T-cell (primary cell): ENCODE data around the gene RUBCN. TPM values are rescaled to one million over a fixed set of nuclear protein-coding genes. Genes with fewer than 3 reads are reported as not detected.
"Not testable (repeated sequence)": the region's sequence is repeated elsewhere in the genome, so short reads cannot be mapped to it uniquely, and the experiment has no call there.

Source experiments
- ATAC-seq, 4 experiments: fragments of 200-7000 bp in 3 of 4; fragments of 150-1000 bp in 1 of 4; cut with Tn5 transposase; replicated peaks in 1 of 4; 1 replicate in 3 of 4; 2 replicates in 1 of 4; pipeline ENCODE4 v1.10.0; 2021; ENCODE audit warnings: moderate library complexity in 3 of 4, mild to moderate bottlenecking in 2 of 4, moderate number of reproducible peaks in 1 of 4
- CTCF ChIA-PET, 2 donors: fragments of 300-600 bp; sonication (Branson Sonifier 250); formaldehyde crosslinking; loops; one replicate each; lab custom pipeline; 2022; ENCODE audit warnings: antibody characterized with exemption in 2 of 2; lab: Charles Lee
- POLR2A ChIA-PET, 2 donors: fragments of 300-600 bp; sonication (Branson Sonifier 250); formaldehyde crosslinking; loops; one replicate each; lab custom pipeline; 2022; ENCODE audit warnings: antibody characterized with exemption in 2 of 2; lab: Charles Lee
- DNase-seq, 35 experiments: peaks; one replicate each; pipeline versions ENCODE4 v3.0.0 to v3.0.0-alpha.2; 2013 to 2023
- H3K27ac ChIP-seq: one replicate; pipeline ENCODE4 v1.5.1; 2013; ENCODE audit warnings: low read length
- H3K27me3 ChIP-seq, 2 experiments: replicated peaks in 1 of 2; 1 replicate in 1 of 2; 2 replicates in 1 of 2; pipeline versions ENCODE4 v1.6.1 to v1.7.0; 2013; ENCODE audit warnings: low read length in 1 of 2, mixed read lengths in 1 of 2; ENCODE audit not compliant: control insufficient read depth in 2 of 2, insufficient read depth in 2 of 2; ENCODE audit errors: extremely low read depth in 1 of 2
- H3K36me3 ChIP-seq, 2 donors: 1 replicate in 1 of 2; 2 replicates in 1 of 2; pipeline versions ENCODE4 v1.6.1 to v1.7.0; 2013; ENCODE audit warnings: low read length in 1 of 2; ENCODE audit not compliant: control insufficient read depth in 2 of 2, insufficient read depth in 1 of 2; ENCODE audit errors: extremely low read depth in 1 of 2
- H3K4me1 ChIP-seq, 2 experiments: 1 replicate in 1 of 2; 2 replicates in 1 of 2; pipeline versions ENCODE4 v1.6.1 to v1.7.0; 2013; ENCODE audit warnings: low read length in 2 of 2, mixed read lengths in 1 of 2; ENCODE audit not compliant: insufficient read depth in 2 of 2, control insufficient read depth in 1 of 2; ENCODE audit errors: extremely low read depth in 1 of 2
- H3K4me3 ChIP-seq, 2 donors: 1 replicate in 1 of 2; 2 replicates in 1 of 2; pipeline versions ENCODE4 v1.5.1 to v1.7.0; 2013; ENCODE audit warnings: mild to moderate bottlenecking in 2 of 2, low read length in 1 of 2, moderate library complexity in 1 of 2; ENCODE audit not compliant: control insufficient read depth in 1 of 2; ENCODE audit errors: extremely low read depth in 1 of 2
- H3K9me3 ChIP-seq: 2 replicates; pipeline ENCODE4 v1.7.0; 2013
- H3K27ac Mint-ChIP-seq, 2 donors: one replicate each; pipeline ENCODE4 v1.8.0; 2020 to 2021; ENCODE audit warnings: mild to moderate bottlenecking in 2 of 2, mixed read lengths in 2 of 2
- H3K27me3 Mint-ChIP-seq, 2 donors: one replicate each; pipeline ENCODE4 v1.8.0; 2021 to 2022; ENCODE audit warnings: mixed read lengths in 2 of 2
- H3K36me3 Mint-ChIP-seq: one replicate; pipeline ENCODE4 v1.8.0; 2021; ENCODE audit warnings: mixed read lengths
- H3K4me1 Mint-ChIP-seq, 3 donors: one replicate each; pipeline ENCODE4 v1.8.0; 2020 to 2022; ENCODE audit warnings: mixed read lengths in 3 of 3, mild to moderate bottlenecking in 1 of 3
- H3K4me3 Mint-ChIP-seq, 3 donors: one replicate each; pipeline ENCODE4 v1.8.0; 2020 to 2022; ENCODE audit warnings: mild to moderate bottlenecking in 3 of 3, mixed read lengths in 3 of 3, moderate library complexity in 3 of 3
- H3K9me3 Mint-ChIP-seq, 3 donors: one replicate each; pipeline ENCODE4 v1.8.0; 2020 to 2022; ENCODE audit warnings: mixed read lengths in 3 of 3
- WGBS: methylation state at CpG from one replicate; pipeline ENCODE4 v1.1.5; 2013; ENCODE audit warnings: missing lambda C conversion rate; ENCODE audit not compliant: insufficient coverage; 5-methylcytosine and 5-hydroxymethylcytosine counted together
- total RNA-seq, 35 experiments: library from RNA in 6 of 35; stranded (reverse) in 6 of 35; fragments of 120-200 nt in 1 of 35; gene quantifications; one replicate each; pipeline versions ENCODE4 v1.2.1 to v1.2.4 and lab custom pipeline; 2013 to 2026

Gene RUBCN
- total RNA-seq, 5 donors from 2014 or later (not counting 1 experiment from before 2014, with no cell fraction given) = 40.3 to 73.5 (median 64.7) TPM

DNA sequence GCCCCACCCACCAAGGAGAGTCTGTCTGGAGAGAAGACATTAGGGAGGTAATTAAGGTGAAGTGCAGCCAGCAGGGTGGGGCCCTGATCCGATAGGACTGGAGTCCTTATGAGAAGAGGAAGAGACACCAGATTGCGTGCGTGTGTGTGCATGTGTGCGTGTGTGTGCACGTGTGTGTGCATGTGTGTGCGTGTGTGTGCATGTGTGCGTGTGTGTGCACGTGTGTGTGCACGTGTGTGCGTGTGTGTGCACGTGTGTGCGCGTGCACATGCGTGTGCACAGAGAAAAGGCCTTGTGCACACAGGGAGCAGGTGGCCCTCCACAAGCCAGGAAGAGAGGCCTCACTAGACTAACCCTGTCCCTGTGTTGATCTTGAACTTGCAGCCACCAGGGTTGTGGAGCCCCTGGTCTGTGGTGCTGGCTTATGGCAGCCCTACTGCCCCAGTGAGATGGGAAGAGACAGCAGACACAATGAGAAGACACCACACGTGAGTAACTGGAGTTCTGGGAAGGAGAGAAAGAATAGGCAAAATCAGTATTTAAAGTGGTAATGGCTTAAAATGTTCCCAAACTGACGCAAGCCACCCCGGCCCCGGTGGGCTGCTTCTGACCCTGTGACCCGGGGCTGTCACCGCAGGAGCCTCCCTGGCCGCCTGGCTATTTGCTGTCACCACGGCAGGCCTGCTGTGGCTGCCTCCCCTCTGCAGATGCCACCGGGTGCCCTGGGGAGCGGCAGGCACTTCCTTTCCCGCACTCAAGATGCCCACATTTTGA is 73.2 kb downstream of the RUBCN start:
- H3K27me3 ChIP-seq, H3K4me3 ChIP-seq, CTCF ChIA-PET, H3K4me1 Mint-ChIP-seq, H3K36me3 Mint-ChIP-seq, H3K27me3 Mint-ChIP-seq, DNase-seq, H3K27ac ChIP-seq, POLR2A ChIA-PET, H3K4me3 Mint-ChIP-seq, H3K27ac Mint-ChIP-seq, ATAC-seq, H3K36me3 ChIP-seq, H3K9me3 Mint-ChIP-seq, H3K9me3 ChIP-seq, H3K4me1 ChIP-seq: not testable (repeated sequence)
- no CpG with 5 or more reads among the region's 25 CpGs for WGBS

- H3K27me3 ChIP-seq, H3K27me3 Mint-ChIP-seq, H3K36me3 ChIP-seq, H3K4me1 ChIP-seq, H3K4me3 ChIP-seq, H3K27ac Mint-ChIP-seq, H3K27ac ChIP-seq, H3K4me1 Mint-ChIP-seq, DNase-seq, H3K9me3 Mint-ChIP-seq, ATAC-seq, H3K9me3 ChIP-seq, POLR2A ChIA-PET, H3K36me3 Mint-ChIP-seq, CTCF ChIA-PET, H3K4me3 Mint-ChIP-seq: not testable (repeated sequence)
- no CpG with 5 or more reads among the region's 6 CpGs for WGBS
Observed at GRCh38 chr3:197662352-197662751, 74.4 kb downstream of the RUBCN start.

DNA sequence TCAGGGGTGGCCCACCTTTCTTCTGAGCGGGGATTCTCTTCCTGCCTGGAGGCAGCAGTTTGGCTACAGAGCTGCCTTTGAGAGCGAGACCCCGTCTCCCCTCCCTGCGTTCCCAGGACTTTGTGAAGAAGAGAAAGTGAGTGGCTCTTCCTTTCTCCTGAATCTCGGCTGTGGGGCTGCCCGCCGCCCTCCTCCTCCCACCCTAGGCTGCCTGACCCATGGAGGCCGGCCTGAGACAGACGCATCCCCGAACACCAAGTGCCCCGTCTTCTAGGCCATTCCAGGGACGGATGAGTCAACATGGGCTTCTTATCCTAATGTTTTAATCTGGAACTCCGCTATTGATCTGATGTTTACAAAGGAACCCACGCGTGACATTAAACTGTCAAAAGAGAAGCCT is 74.8 kb downstream of the RUBCN start:
- H3K27ac ChIP-seq, H3K4me1 ChIP-seq, H3K4me3 ChIP-seq, H3K9me3 Mint-ChIP-seq, H3K36me3 ChIP-seq, H3K27me3 ChIP-seq, POLR2A ChIA-PET, DNase-seq, H3K4me1 Mint-ChIP-seq, CTCF ChIA-PET, H3K27ac Mint-ChIP-seq, H3K9me3 ChIP-seq, H3K27me3 Mint-ChIP-seq, H3K36me3 Mint-ChIP-seq, H3K4me3 Mint-ChIP-seq, ATAC-seq: not testable (repeated sequence)
- 97% methylated on average over 4 of the region's 15 CpGs for WGBS

DNA sequence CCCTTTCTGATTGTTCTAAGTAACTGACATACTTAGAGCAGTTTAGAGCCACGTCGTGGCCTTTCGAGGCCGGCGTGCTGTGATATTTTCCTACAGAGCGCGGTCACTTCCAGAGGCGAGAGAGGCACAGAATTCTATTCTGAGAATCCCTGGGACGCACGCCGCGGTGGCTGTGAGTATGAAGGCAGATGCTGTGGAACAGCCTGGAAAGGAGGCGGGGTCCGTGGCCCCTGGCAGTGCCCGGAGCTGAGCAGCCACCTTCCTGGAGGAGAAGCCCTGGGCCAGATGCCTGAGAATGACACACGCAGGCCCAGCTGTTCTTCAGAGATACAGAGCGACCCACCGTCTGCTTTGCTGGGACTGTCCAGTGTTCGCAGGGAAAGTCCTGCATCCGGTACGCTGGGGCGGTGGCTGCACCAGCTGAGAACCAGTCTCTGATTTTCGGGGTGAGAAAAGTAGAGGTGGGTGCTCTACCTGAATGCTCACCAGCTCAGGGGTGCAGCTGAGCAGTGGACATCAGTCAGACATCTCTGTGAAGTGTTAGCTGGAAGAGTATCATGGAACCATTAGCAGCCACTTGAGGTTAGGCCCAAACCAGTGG is 75.4 kb downstream of the RUBCN start:
- H3K27ac ChIP-seq, H3K4me3 Mint-ChIP-seq, CTCF ChIA-PET, H3K27me3 Mint-ChIP-seq, DNase-seq, H3K9me3 ChIP-seq, H3K36me3 Mint-ChIP-seq, ATAC-seq, POLR2A ChIA-PET, H3K9me3 Mint-ChIP-seq, H3K4me1 Mint-ChIP-seq, H3K27ac Mint-ChIP-seq, H3K4me3 ChIP-seq, H3K4me1 ChIP-seq, H3K27me3 ChIP-seq, H3K36me3 ChIP-seq: not testable (repeated sequence)
- WGBS = 87% methylated on average over 7 of the region's 23 CpGs

GRCh38 chr3:197659701-197660100 is 77.0 kb downstream of the RUBCN start:
- H3K4me1 Mint-ChIP-seq, POLR2A ChIA-PET, H3K4me1 ChIP-seq, DNase-seq, H3K9me3 ChIP-seq, H3K36me3 Mint-ChIP-seq, ATAC-seq, H3K36me3 ChIP-seq, H3K27ac Mint-ChIP-seq, H3K4me3 Mint-ChIP-seq, H3K27me3 Mint-ChIP-seq, CTCF ChIA-PET, H3K4me3 ChIP-seq, H3K27ac ChIP-seq, H3K9me3 Mint-ChIP-seq, H3K27me3 ChIP-seq: not testable (repeated sequence)
- whole genome bisulfite sequencing = 79% methylated on average over 6 of the region's 16 CpGs

DNA sequence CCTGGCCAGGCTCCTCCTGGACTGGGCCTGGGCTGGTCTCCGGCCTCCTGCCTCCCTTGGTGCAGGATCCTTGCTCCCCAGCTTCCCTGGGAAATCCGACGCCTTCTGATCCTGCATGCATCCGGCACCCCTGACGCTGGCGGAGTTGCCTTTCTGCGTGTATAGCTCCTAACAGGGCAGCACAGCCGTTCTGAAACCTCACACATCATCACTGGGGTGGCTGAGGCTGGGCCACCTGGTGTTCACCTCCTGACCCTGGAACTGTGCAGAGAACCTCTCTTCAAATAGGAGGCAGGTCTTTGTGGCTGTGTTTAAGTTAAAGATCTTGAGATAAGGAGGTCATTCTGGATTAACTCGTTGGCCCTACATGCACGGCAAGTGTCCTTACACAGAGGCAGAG is 77.6 kb downstream of the RUBCN start:
- H3K27ac Mint-ChIP-seq, H3K27me3 Mint-ChIP-seq, H3K9me3 Mint-ChIP-seq, POLR2A ChIA-PET, H3K36me3 ChIP-seq, H3K4me3 Mint-ChIP-seq, H3K36me3 Mint-ChIP-seq, H3K4me1 Mint-ChIP-seq, H3K4me1 ChIP-seq, ATAC-seq, H3K4me3 ChIP-seq, CTCF ChIA-PET, H3K27ac ChIP-seq, DNase-seq, H3K9me3 ChIP-seq, H3K27me3 ChIP-seq: not testable (repeated sequence)
- no CpG with 5 or more reads among the region's 10 CpGs for WGBS
